IMR-90 (cell line): ENCODE data around the gene HSF2. TPM values are rescaled to one million over a fixed set of nuclear protein-coding genes. Genes with fewer than 3 reads are reported as not detected.

ENCODE experiments used
- ATAC-seq: fragments of 200-7000 bp; cut with Tn5 transposase; 2 replicates; pipeline ENCODE4 v1.9.1; 2020; ENCODE audit warnings: low read depth, mild to moderate bottlenecking, moderate library complexity
- BruUV-seq: library from RNA; stranded (reverse); fragments of 400-500 nt; replicated peaks from 2 replicates; lab custom pipeline; 2021; lab: Mats Ljungman, UMichigan
- CTCF ChIA-PET: fragments of 300-600 bp; formaldehyde crosslinking; extraction: SDS; loops from one replicate; lab custom pipeline; 2021; ENCODE audit warnings: antibody characterized with exemption; lab: Yijun Ruan, JAX
- POLR2A ChIA-PET: fragments of 300-600 bp; sonication (Branson Sonifier 250); formaldehyde crosslinking; loops from one replicate; lab custom pipeline; 2022; ENCODE audit warnings: antibody characterized with exemption; ENCODE audit not compliant: unreplicated experiment; lab: Charles Lee
- DNase-seq: peaks from one replicate; pipeline ENCODE4 v3.0.0; 2013
- H2AFZ ChIP-seq: replicated peaks from 2 replicates; pipeline ENCODE3; 2013; ENCODE audit warnings: low read length, mild to moderate bottlenecking; ENCODE audit not compliant: poor library complexity
- H2AK5ac ChIP-seq: 2 replicates; pipeline ENCODE4 v1.6.1; 2013; ENCODE audit warnings: low read depth, low read length, inconsistent platforms
- H2AK9ac ChIP-seq: replicated peaks from 2 replicates; pipeline ENCODE3; 2013; ENCODE audit warnings: mild to moderate bottlenecking, low read depth, low read length, moderate library complexity; ENCODE audit not compliant: poor library complexity
- H2BK120ac ChIP-seq: 2 replicates; pipeline ENCODE4 v1.6.1; 2013; ENCODE audit warnings: low read depth, low read length, inconsistent platforms
- H2BK15ac ChIP-seq: 3 replicates; pipeline ENCODE4 v1.6.1; 2013; ENCODE audit warnings: low read depth, low read length, inconsistent platforms
- H2BK20ac ChIP-seq: 2 replicates; pipeline ENCODE4 v1.6.1; 2013; ENCODE audit warnings: low read depth, mild to moderate bottlenecking, inconsistent platforms, low read length, moderate library complexity
- H2BK5ac ChIP-seq: 2 replicates; pipeline ENCODE4 v1.6.1; 2013; ENCODE audit warnings: mild to moderate bottlenecking, low read depth, low read length, inconsistent platforms; ENCODE audit not compliant: poor library complexity, severe bottlenecking
- H3K14ac ChIP-seq: replicated peaks from 2 replicates; pipeline ENCODE4 v1.6.1; 2013; ENCODE audit warnings: low read depth, low read length, inconsistent platforms
- H3K18ac ChIP-seq: 2 replicates; pipeline ENCODE4 v1.6.1; 2013; ENCODE audit warnings: low read depth, low read length, control low read depth
- H3K23ac ChIP-seq: 2 replicates; pipeline ENCODE4 v1.6.1; 2013; ENCODE audit warnings: low read depth, low read length, inconsistent platforms
- H3K27ac ChIP-seq: 2 replicates; pipeline ENCODE4 v1.5.1; 2013; ENCODE audit warnings: mild to moderate bottlenecking, control low read depth, low read length; ENCODE audit not compliant: insufficient read depth
- H3K27me3 ChIP-seq: 2 replicates; pipeline ENCODE4 v1.6.1; 2013; ENCODE audit warnings: low read length; ENCODE audit not compliant: control insufficient read depth, insufficient read depth
- H3K36me3 ChIP-seq: 2 replicates; pipeline ENCODE4 v1.6.1; 2013; ENCODE audit warnings: low read length, mixed read lengths; ENCODE audit not compliant: control insufficient read depth, insufficient read depth
- H3K4ac ChIP-seq: 2 replicates; pipeline ENCODE4 v1.6.1; 2013; ENCODE audit warnings: low read depth, low read length, inconsistent platforms
- H3K4me1 ChIP-seq: 2 replicates; pipeline ENCODE4 v1.6.1; 2013; ENCODE audit warnings: low read length, mixed read lengths; ENCODE audit not compliant: control insufficient read depth, insufficient read depth
- H3K4me2 ChIP-seq: 2 replicates; pipeline ENCODE4 v1.6.1; 2013; ENCODE audit warnings: low read depth, mild to moderate bottlenecking, control low read depth, low read length, moderate library complexity
- H3K4me3 ChIP-seq: 2 replicates; pipeline ENCODE4 v1.5.1; 2013; ENCODE audit warnings: low read depth, mild to moderate bottlenecking, control low read depth, low read length, moderate library complexity; ENCODE audit not compliant: insufficient read depth
- H3K56ac ChIP-seq: 2 replicates; pipeline ENCODE4 v1.6.1; 2013; ENCODE audit warnings: low read length, inconsistent platforms; ENCODE audit not compliant: insufficient read depth; ENCODE audit errors: extremely low read depth
- H3K79me1 ChIP-seq, 2 experiments: 2 replicates each; pipeline ENCODE4 v1.6.1; 2013; ENCODE audit warnings: low read length in 2 of 2, inconsistent platforms in 1 of 2, low read depth in 1 of 2
- H3K9ac ChIP-seq: 2 replicates; pipeline ENCODE4 v1.6.1; 2013; ENCODE audit warnings: low read depth, low read length, control low read depth
- H3K9me1 ChIP-seq: 2 replicates; pipeline ENCODE4 v1.6.1; 2013; ENCODE audit warnings: low read length, inconsistent platforms; ENCODE audit not compliant: insufficient read depth
- H3K9me3 ChIP-seq: 2 replicates; pipeline ENCODE4 v1.6.1; 2013; ENCODE audit warnings: low read length; ENCODE audit not compliant: control insufficient read depth, insufficient read depth
- H4K20me1 ChIP-seq: 2 replicates; pipeline ENCODE4 v1.6.1; 2013; ENCODE audit warnings: low read length, inconsistent platforms; ENCODE audit not compliant: insufficient read depth
- H4K5ac ChIP-seq: 2 replicates; pipeline ENCODE4 v1.6.1; 2013; ENCODE audit warnings: mild to moderate bottlenecking, low read depth, low read length, control low read depth
- H4K8ac ChIP-seq, 2 experiments: 2 replicates each; pipeline ENCODE4 v1.6.1; 2013; ENCODE audit warnings: low read depth in 2 of 2, low read length in 2 of 2, control low read depth in 1 of 2, inconsistent platforms in 1 of 2
- H4K91ac ChIP-seq: 2 replicates; pipeline ENCODE4 v1.6.1; 2013; ENCODE audit warnings: low read depth, low read length, inconsistent platforms; ENCODE audit not compliant: insufficient read depth
- BHLHE40 ChIP-seq: fragments of 150-350 bp; IDR thresholded peaks from 2 replicates; pipeline ENCODE4 v1.6.1; 2016; ENCODE audit warnings: mild to moderate bottlenecking, low read depth, low read length
- CHD1 ChIP-seq: IDR thresholded peaks from 2 replicates; pipeline ENCODE4 v1.6.1; 2012; ENCODE audit warnings: low read depth, low read length, improper control_type of control experiment
- MAFK ChIP-seq: IDR thresholded peaks from 2 replicates; pipeline ENCODE4 v1.6.1; 2012; ENCODE audit warnings: low read depth, low read length, improper control_type of control experiment
- MAZ ChIP-seq: IDR thresholded peaks from 2 replicates; pipeline ENCODE4 v1.6.1; 2012; ENCODE audit warnings: low read depth, mild to moderate bottlenecking, low read length, improper control_type of control experiment, moderate library complexity, borderline replicate concordance
- MXI1 ChIP-seq: IDR thresholded peaks from 2 replicates; pipeline ENCODE4 v1.6.1; 2012; ENCODE audit warnings: low read depth, mild to moderate bottlenecking, low read length, moderate library complexity, borderline replicate concordance
- NFE2L2 ChIP-seq: fragments of 150-350 bp; IDR thresholded peaks from 2 replicates; pipeline ENCODE4 v1.6.1; 2016; ENCODE audit warnings: low read depth, mild to moderate bottlenecking, low read length
- RAD21 ChIP-seq: IDR thresholded peaks from 2 replicates; pipeline ENCODE4 v1.6.1; 2012; ENCODE audit warnings: low read length, improper control_type of control experiment
- RCOR1 ChIP-seq: IDR thresholded peaks from 2 replicates; pipeline ENCODE4 v1.6.1; 2012; ENCODE audit warnings: mild to moderate bottlenecking, low read length, improper control_type of control experiment; ENCODE audit not compliant: insufficient replicate concordance
- RFX5 ChIP-seq: IDR thresholded peaks from 2 replicates; pipeline ENCODE4 v1.8.0; 2012; ENCODE audit warnings: low read depth, mild to moderate bottlenecking, low read length, moderate library complexity
- WGBS, 2 experiments: methylation state at CpG; one replicate each; pipeline versions ENCODE4 v1.1.5 to v1.1.7; 2013; ENCODE audit warnings: missing lambda C conversion rate in 2 of 2; ENCODE audit not compliant: insufficient read length in 1 of 2; ENCODE audit errors: extremely low coverage in 2 of 2; 5-methylcytosine and 5-hydroxymethylcytosine counted together
- dilution Hi-C: fragments of 300-500 bp; cut with HindIII; formaldehyde crosslinking; loops from one replicate; pipeline ENCODE4 v1.14.3; 2018; ENCODE audit warnings: low sequenced_read_pairs; ENCODE audit not compliant: unreplicated experiment
- in situ Hi-C: fragments of 300-500 bp; cut with MboI; formaldehyde crosslinking; loops from 3 replicates; pipeline ENCODE4 v1.14.3; 2019; ENCODE audit warnings: low sequenced_read_pairs, inconsistent platforms, mixed read lengths
- intact Hi-C: fragments of 100-400 bp; cut with micrococcal nuclease; formaldehyde crosslinking; loops from 2 replicates; pipeline ENCODE4 v1.10.0; 2022
- polyA plus RNA-seq, 3 experiments: library from polyadenylated mRNA; depleted of rRNA; stranded (reverse); fragments of >200 nt; gene quantifications; 2 replicates each; pipeline ENCODE4 v1.2.3, GENCODE V29; 2012; ENCODE audit warnings: low replicate concordance in 1 of 3
- total RNA-seq: library from RNA; depleted of rRNA; stranded (reverse); fragments of >200 nt; gene quantifications from 2 replicates; pipeline ENCODE4 v1.2.3, GENCODE V29; 2012
- TF ChIP-seq, protein P1 (sequence below): fragments of 150-350 bp; IDR thresholded peaks from 2 replicates; pipeline ENCODE4 v1.6.1; 2017; ENCODE audit warnings: mild to moderate bottlenecking, antibody characterized with exemption, low read length, low read depth
- TF ChIP-seq, protein P2 (sequence below): conservative IDR thresholded peaks from 2 replicates; pipeline ENCODE4 v1.5.1; 2012; ENCODE audit warnings: mild to moderate bottlenecking, low read depth, low read length, improper control_type of control experiment
- TF ChIP-seq, protein P3 (sequence below): fragments of 150-350 bp; IDR thresholded peaks from 2 replicates; pipeline ENCODE4 v1.6.1; 2016; ENCODE audit warnings: low read depth, mild to moderate bottlenecking, low read length, moderate library complexity, borderline replicate concordance

The HSF2 gene
- total and polyA plus RNA-seq, 2 of the 4 experiments (the other 2 are of a cell fraction) = 17.6 to 28.9 TPM

DNA sequence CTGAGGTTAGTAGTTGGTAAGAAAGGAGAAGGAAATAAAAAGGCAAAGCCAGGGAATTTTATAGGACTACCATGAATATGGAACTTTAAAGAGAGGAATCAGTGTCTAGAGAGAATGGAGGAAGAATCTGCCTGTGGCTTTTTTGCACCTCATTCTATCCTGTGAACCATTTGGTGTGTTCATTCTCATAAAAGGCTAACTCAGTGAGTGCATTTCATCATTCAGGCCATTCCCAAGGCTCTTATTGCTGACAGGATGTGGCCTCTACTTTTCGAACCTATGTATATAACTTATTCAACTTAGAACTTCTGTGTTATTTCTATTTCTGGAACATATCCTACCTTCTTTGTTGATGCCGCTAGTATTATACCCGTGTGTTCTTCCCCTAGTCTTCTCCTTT is 27.1 kb downstream of the HSF2 start:
- no peak overlapping the region for H3K4me2 ChIP-seq
- DNase-seq = peak; percentile 8
- no peaks in the 10 kb centered on the region for H3K27me3 ChIP-seq
- no peak overlapping the region for H3K4me3 ChIP-seq
- H3K9ac ChIP-seq = no peak overlapping the region
- H2BK120ac ChIP-seq = no peak overlapping the region
- H2AFZ ChIP-seq = no peak overlapping the region
- no peak overlapping the region for H4K8ac ChIP-seq
- TF ChIP-seq MAZ (no peak), MXI1 (no peak), RFX5 (no peak), CHD1 (no peak), NFE2L2 (no peak), RCOR1 (no peak), BHLHE40 (no peak), RAD21 (no peak), MAFK (no peak)
- TF ChIP-seq, protein P1, sequence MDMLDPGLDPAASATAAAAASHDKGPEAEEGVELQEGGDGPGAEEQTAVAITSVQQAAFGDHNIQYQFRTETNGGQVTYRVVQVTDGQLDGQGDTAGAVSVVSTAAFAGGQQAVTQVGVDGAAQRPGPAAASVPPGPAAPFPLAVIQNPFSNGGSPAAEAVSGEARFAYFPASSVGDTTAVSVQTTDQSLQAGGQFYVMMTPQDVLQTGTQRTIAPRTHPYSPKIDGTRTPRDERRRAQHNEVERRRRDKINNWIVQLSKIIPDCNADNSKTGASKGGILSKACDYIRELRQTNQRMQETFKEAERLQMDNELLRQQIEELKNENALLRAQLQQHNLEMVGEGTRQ = no peak
- TF ChIP-seq, protein P2, sequence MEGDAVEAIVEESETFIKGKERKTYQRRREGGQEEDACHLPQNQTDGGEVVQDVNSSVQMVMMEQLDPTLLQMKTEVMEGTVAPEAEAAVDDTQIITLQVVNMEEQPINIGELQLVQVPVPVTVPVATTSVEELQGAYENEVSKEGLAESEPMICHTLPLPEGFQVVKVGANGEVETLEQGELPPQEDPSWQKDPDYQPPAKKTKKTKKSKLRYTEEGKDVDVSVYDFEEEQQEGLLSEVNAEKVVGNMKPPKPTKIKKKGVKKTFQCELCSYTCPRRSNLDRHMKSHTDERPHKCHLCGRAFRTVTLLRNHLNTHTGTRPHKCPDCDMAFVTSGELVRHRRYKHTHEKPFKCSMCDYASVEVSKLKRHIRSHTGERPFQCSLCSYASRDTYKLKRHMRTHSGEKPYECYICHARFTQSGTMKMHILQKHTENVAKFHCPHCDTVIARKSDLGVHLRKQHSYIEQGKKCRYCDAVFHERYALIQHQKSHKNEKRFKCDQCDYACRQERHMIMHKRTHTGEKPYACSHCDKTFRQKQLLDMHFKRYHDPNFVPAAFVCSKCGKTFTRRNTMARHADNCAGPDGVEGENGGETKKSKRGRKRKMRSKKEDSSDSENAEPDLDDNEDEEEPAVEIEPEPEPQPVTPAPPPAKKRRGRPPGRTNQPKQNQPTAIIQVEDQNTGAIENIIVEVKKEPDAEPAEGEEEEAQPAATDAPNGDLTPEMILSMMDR = no peak
- TF ChIP-seq, protein P3, sequence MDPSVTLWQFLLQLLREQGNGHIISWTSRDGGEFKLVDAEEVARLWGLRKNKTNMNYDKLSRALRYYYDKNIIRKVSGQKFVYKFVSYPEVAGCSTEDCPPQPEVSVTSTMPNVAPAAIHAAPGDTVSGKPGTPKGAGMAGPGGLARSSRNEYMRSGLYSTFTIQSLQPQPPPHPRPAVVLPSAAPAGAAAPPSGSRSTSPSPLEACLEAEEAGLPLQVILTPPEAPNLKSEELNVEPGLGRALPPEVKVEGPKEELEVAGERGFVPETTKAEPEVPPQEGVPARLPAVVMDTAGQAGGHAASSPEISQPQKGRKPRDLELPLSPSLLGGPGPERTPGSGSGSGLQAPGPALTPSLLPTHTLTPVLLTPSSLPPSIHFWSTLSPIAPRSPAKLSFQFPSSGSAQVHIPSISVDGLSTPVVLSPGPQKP = no peak
- H4K5ac ChIP-seq = no peak overlapping the region
- no peak overlapping the region for H2AK9ac ChIP-seq
- no peak overlapping the region for H3K18ac ChIP-seq
- in situ Hi-C loops = no loop called here
- peaks cover 6% of the 10 kb centered on the region for H3K36me3 ChIP-seq
- peaks cover 0 to 3% of the 10 kb centered on the region in 2 experiments; a peak in 1 of 4 replicates for H3K79me1 ChIP-seq
- intact Hi-C loops = no loop called here
- no TSS peak for BruUV-seq
- H3K4ac ChIP-seq = no peak overlapping the region
- ATAC-seq = no peak
- no peaks in the 10 kb centered on the region for H3K9me3 ChIP-seq
- no peak overlapping the region for H2BK15ac ChIP-seq
- no CpG with 5 or more reads among the region's 3 CpGs for WGBS, 2 experiments
- ChIA-PET CTCF (no interaction called here), POLR2A (no interaction called here)
- no peaks in the 10 kb centered on the region for H4K20me1 ChIP-seq
- no peak overlapping the region for H2AK5ac ChIP-seq
- H3K27ac ChIP-seq = no peak overlapping the region
- no peak overlapping the region for H3K14ac ChIP-seq
- H2BK5ac ChIP-seq = no peak overlapping the region
- H3K56ac ChIP-seq = no peak overlapping the region
- 0 out of 2 replicates have a peak, but pooled peaks cover 2% of the 10 kb centered on the region for H3K4me1 ChIP-seq
- H4K91ac ChIP-seq = no peak overlapping the region
- H3K9me1 ChIP-seq = no peaks in the 10 kb centered on the region
- no peak overlapping the region for H3K23ac ChIP-seq
- dilution Hi-C loops = no loop called here
- H2BK20ac ChIP-seq = no peak overlapping the region
